Panc1 (cell line): ENCODE data around the gene ZBTB25.

ENCODE experiments used
- POLR2AphosphoS5 ChIP-seq: IDR thresholded peaks from 2 replicates; pipeline ENCODE4 v1.6.1; 2012; ENCODE audit warnings: mild to moderate bottlenecking, low read depth, low read length, moderate library complexity
- SIN3A ChIP-seq: IDR thresholded peaks from 2 replicates; pipeline ENCODE4 v1.6.1; 2012; ENCODE audit warnings: low read depth, mild to moderate bottlenecking, low read length, moderate library complexity, borderline replicate concordance; ENCODE audit not compliant: insufficient read depth
- TCF7L2 ChIP-seq: IDR thresholded peaks from 2 replicates; pipeline ENCODE4 v1.6.1; 2011; ENCODE audit warnings: mild to moderate bottlenecking, low read depth, low read length, inconsistent platforms
- TF ChIP-seq, protein P1 (sequence below): fragments of 450-650 bp; IDR thresholded peaks from 2 replicates; pipeline ENCODE4 v1.5.1; 2017; ENCODE audit warnings: mild to moderate bottlenecking
- TF ChIP-seq, protein P2 (sequence below), 2 experiments: IDR thresholded peaks; 2 replicates each; pipeline ENCODE4 v1.6.1; 2011 to 2012; ENCODE audit warnings: low read depth in 2 of 2, control low read depth in 1 of 2, low read length in 1 of 2, mild to moderate bottlenecking in 1 of 2, moderate library complexity in 1 of 2; ENCODE audit not compliant: insufficient read depth in 1 of 2

DNA sequence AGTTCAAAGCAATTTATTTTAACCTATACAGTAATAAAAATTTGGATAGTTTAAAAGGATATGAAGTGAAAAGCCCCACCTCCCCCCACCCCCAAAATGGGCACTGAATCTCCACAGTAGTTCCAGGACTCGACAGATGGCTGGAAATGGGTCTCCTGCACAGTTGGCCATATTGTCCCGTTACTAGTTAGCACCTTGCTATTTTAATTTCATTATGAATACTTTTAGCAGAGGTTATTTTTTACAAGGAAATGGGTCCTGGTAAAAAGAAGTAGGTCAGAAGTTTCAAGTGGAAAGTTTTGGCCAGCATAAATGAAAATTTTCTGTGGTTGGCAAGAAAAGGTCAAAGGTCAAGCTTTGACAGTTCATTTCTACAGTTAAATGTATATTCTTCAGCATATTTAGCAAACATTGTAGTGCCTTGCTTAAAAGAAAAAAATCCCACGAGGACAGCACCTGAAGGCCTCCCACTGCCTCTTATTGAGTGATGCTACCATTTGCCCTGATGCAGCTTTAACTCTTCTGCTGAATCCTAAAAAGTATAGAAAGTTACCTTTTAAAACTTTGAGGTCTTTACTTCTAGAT, 87.2 kb downstream of the ZBTB25 start:
- TF ChIP-seq, protein P1, sequence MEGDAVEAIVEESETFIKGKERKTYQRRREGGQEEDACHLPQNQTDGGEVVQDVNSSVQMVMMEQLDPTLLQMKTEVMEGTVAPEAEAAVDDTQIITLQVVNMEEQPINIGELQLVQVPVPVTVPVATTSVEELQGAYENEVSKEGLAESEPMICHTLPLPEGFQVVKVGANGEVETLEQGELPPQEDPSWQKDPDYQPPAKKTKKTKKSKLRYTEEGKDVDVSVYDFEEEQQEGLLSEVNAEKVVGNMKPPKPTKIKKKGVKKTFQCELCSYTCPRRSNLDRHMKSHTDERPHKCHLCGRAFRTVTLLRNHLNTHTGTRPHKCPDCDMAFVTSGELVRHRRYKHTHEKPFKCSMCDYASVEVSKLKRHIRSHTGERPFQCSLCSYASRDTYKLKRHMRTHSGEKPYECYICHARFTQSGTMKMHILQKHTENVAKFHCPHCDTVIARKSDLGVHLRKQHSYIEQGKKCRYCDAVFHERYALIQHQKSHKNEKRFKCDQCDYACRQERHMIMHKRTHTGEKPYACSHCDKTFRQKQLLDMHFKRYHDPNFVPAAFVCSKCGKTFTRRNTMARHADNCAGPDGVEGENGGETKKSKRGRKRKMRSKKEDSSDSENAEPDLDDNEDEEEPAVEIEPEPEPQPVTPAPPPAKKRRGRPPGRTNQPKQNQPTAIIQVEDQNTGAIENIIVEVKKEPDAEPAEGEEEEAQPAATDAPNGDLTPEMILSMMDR: no peak
- TF ChIP-seq TCF7L2 (no peak), SIN3A (no peak), POLR2AphosphoS5 (no peak)
- TF ChIP-seq, protein P2, sequence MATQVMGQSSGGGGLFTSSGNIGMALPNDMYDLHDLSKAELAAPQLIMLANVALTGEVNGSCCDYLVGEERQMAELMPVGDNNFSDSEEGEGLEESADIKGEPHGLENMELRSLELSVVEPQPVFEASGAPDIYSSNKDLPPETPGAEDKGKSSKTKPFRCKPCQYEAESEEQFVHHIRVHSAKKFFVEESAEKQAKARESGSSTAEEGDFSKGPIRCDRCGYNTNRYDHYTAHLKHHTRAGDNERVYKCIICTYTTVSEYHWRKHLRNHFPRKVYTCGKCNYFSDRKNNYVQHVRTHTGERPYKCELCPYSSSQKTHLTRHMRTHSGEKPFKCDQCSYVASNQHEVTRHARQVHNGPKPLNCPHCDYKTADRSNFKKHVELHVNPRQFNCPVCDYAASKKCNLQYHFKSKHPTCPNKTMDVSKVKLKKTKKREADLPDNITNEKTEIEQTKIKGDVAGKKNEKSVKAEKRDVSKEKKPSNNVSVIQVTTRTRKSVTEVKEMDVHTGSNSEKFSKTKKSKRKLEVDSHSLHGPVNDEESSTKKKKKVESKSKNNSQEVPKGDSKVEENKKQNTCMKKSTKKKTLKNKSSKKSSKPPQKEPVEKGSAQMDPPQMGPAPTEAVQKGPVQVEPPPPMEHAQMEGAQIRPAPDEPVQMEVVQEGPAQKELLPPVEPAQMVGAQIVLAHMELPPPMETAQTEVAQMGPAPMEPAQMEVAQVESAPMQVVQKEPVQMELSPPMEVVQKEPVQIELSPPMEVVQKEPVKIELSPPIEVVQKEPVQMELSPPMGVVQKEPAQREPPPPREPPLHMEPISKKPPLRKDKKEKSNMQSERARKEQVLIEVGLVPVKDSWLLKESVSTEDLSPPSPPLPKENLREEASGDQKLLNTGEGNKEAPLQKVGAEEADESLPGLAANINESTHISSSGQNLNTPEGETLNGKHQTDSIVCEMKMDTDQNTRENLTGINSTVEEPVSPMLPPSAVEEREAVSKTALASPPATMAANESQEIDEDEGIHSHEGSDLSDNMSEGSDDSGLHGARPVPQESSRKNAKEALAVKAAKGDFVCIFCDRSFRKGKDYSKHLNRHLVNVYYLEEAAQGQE (IDR thresholded peaks at IDR 0.05; ENCODE audit: insufficient read depth in 1 of 2, low read depth in 2 of 2, low read length in 1 of 2): no peak
